Testis (tissue), 2 donors: ENCODE measurements around the gene COQ2.
"Not testable (repeated sequence)": the region's sequence is repeated elsewhere in the genome, so short reads cannot be mapped to it uniquely, and the experiment has no call there.

Experiments
- CTCF ChIP-seq, 3 experiments: fragments of 450-650 bp in 2 of 3; fragments of 200-600 bp in 1 of 3; sonication (generic) in 1 of 3; IDR thresholded peaks; one replicate each; pipeline ENCODE4 v1.5.1; 2016 to 2019; ENCODE audit warnings: antibody characterized with exemption in 3 of 3, mild to moderate bottlenecking in 2 of 3, moderate library complexity in 1 of 3
- POLR2A ChIP-seq: fragments of 450-650 bp; IDR thresholded peaks from one replicate; pipeline ENCODE4 v1.6.1; 2017; ENCODE audit warnings: antibody characterized with exemption, mild to moderate bottlenecking, moderate library complexity

GRCh38 chr4:83273926-83274325 lies 10.7 kb downstream of the COQ2 start:
- TF ChIP-seq POLR2A; CTCF (IDR thresholded peaks at IDR 0.05): not testable (repeated sequence)
